ENCODE results near the gene SLC17A2. TPM values are rescaled to one million over a fixed set of nuclear protein-coding genes. Genes with fewer than 3 reads are reported as not detected.
A peak's percentile ranks its signal among the peaks of the same experiment; 100 is the strongest.

Gene SLC17A2
- total and polyA plus RNA-seq, 10 donors: not detected

DNA sequence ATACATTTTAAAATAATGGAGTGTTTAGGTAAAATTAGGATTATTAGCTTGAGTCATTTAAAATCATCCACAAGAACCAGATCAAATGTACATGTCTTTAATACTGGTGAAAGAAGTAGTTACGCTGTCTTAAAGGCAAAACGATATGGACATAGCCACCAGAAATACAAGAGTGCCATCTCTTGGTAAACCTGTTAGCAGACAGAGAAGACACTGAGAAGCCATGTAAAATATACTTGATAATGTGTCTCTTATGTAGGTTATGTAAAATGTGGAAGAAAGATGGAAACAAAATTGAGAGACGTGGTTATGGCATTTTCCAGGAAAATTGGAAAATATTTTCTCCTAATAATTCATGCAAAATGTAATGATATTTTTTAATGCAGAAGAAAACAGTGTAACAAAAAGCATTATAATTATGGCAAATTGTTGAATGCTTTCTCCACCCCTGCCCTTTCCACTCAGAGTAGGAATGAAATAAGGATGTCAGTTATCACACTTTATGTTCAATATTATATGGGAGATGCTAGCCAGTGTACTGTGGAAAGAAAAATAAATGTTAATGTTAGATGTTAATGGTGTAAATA is 12.2 kb upstream of the SLC17A2 start:
- H3K27me3 ChIP-seq (replicated peaks in 1 of 7): no peaks in the 10 kb centered on the region
- TF ChIP-seq POLR2AphosphoS5 (IDR thresholded peaks at IDR 0.05) (no peak), POLR2A (IDR thresholded peaks at IDR 0.05) (no peak)
- TF ChIP-seq, protein P1, sequence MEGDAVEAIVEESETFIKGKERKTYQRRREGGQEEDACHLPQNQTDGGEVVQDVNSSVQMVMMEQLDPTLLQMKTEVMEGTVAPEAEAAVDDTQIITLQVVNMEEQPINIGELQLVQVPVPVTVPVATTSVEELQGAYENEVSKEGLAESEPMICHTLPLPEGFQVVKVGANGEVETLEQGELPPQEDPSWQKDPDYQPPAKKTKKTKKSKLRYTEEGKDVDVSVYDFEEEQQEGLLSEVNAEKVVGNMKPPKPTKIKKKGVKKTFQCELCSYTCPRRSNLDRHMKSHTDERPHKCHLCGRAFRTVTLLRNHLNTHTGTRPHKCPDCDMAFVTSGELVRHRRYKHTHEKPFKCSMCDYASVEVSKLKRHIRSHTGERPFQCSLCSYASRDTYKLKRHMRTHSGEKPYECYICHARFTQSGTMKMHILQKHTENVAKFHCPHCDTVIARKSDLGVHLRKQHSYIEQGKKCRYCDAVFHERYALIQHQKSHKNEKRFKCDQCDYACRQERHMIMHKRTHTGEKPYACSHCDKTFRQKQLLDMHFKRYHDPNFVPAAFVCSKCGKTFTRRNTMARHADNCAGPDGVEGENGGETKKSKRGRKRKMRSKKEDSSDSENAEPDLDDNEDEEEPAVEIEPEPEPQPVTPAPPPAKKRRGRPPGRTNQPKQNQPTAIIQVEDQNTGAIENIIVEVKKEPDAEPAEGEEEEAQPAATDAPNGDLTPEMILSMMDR (IDR thresholded peaks at IDR 0.05 in 8 of 11, conservative IDR thresholded peaks at IDR 0.05 in 3 of 11): peak in 8 of 11 experiments; percentile 21 to 54 (median 36)
- H3K27ac ChIP-seq: no peak overlapping the region
- no peaks in the 10 kb centered on the region for H3K4me1 ChIP-seq
- intact Hi-C loops (cut with DNase I; ENCODE audit: low total_unique reads): no loop called here
- H3K36me3 ChIP-seq: no peaks in the 10 kb centered on the region
- peaks cover 0 to 8% (median 0%) of the 10 kb centered on the region in 8 donors for H3K9me3 ChIP-seq
- 30 to 47% (median 36%) methylated on average over 3 of the region's 3 CpGs for WGBS, 5 donors
- DNase-seq: no peak
- H3K4me3 ChIP-seq: no peak overlapping the region

DNA sequence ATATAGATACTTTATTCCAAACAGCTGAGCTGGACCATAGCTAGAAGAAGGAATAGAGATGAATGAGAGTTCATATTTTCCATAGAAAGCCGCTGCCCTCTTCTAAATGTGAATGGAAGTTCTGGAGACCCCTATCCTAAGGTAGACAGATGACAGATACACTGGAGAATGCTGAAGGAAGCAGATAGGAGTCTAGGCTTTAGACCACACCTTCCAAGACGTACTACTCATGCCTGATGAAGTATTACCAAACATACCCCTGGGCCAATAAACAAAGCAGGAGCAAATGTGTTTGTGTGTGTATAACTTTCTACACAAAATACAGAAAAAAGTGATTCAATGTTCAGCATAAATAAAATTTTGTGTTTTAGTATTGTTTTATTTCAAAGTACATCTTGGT is 9.1 kb upstream of the SLC17A2 start:
- 56 to 87% (median 68%) methylated on average over 2 of the region's 2 CpGs for WGBS, 5 donors
- H3K36me3 ChIP-seq: no peaks in the 10 kb centered on the region

GRCh38 chr6:25935953-25936352 is 5.5 kb upstream of the SLC17A2 start:
- intact Hi-C loops (cut with DNase I; ENCODE audit: low total_unique reads): no loop called here
- no peaks in the 10 kb centered on the region for H3K9me3 ChIP-seq
- WGBS, 5 donors: 86 to 90% (median 87%) methylated on average over 5 of the region's 5 CpGs
- no peaks in the 10 kb centered on the region for H3K27me3 ChIP-seq (replicated peaks in 1 of 7)
- H3K4me3 ChIP-seq: no peak overlapping the region
- no peak for DNase-seq
- TF ChIP-seq, protein P1 (IDR thresholded peaks at IDR 0.05 in 8 of 11, conservative IDR thresholded peaks at IDR 0.05 in 3 of 11): no peak
- TF ChIP-seq POLR2AphosphoS5 (IDR thresholded peaks at IDR 0.05) (no peak), POLR2A (IDR thresholded peaks at IDR 0.05) (no peak)
- H3K36me3 ChIP-seq: no peaks in the 10 kb centered on the region
- no peak overlapping the region for H3K27ac ChIP-seq
- no peaks in the 10 kb centered on the region for H3K4me1 ChIP-seq

More for the DNA sequence above, 9.1 kb upstream of the SLC17A2 start:
- intact Hi-C loops (cut with DNase I; ENCODE audit: low total_unique reads): no loop called here
- TF ChIP-seq, protein P1 (IDR thresholded peaks at IDR 0.05 in 8 of 11, conservative IDR thresholded peaks at IDR 0.05 in 3 of 11): no peak
- TF ChIP-seq POLR2A (IDR thresholded peaks at IDR 0.05): no peak
- no peak for TF ChIP-seq POLR2AphosphoS5 (IDR thresholded peaks at IDR 0.05)
- no peak overlapping the region for H3K4me3 ChIP-seq
- no peaks in the 10 kb centered on the region for H3K9me3 ChIP-seq
- H3K4me1 ChIP-seq: no peaks in the 10 kb centered on the region
- no peaks in the 10 kb centered on the region for H3K27me3 ChIP-seq (replicated peaks in 1 of 7)
- no peak overlapping the region for H3K27ac ChIP-seq
- DNase-seq: no peak

- Histone ChIP-seq H3K4me3 (no peak overlapping the region), H3K9me3 (no peaks in the 10 kb centered on the region), H3K36me3 (no peaks in the 10 kb centered on the region), H3K27me3 (replicated peaks in 1 of 7) (no peaks in the 10 kb centered on the region), H3K27ac (no peak overlapping the region), H3K4me1 (no peaks in the 10 kb centered on the region)
- TF ChIP-seq, protein P1 (IDR thresholded peaks at IDR 0.05 in 8 of 11, conservative IDR thresholded peaks at IDR 0.05 in 3 of 11): no peak
- TF ChIP-seq POLR2AphosphoS5 (IDR thresholded peaks at IDR 0.05): no peak
- DNase-seq: no peak
- 83 to 87% (median 85%) methylated on average over 3 of the region's 3 CpGs for WGBS, 5 donors
- intact Hi-C loops (cut with DNase I; ENCODE audit: low total_unique reads): no loop called here
Measured at GRCh38 chr6:25934735-25935313, 4.3 kb upstream of the SLC17A2 start.

Data from spleen (tissue), 11 donors.